Duodenal mucosa (tissue), 2 donors: ENCODE data around the gene BPIFA1.

Experiments used
- H3K27ac ChIP-seq: one replicate; pipeline ENCODE4 v1.7.0; 2013; ENCODE audit warnings: low read depth, low read length
- H3K27me3 ChIP-seq, 2 donors: one replicate each; pipeline ENCODE4 v1.7.0; 2013; ENCODE audit warnings: low read length in 2 of 2, control low read depth in 1 of 2; ENCODE audit not compliant: insufficient read depth in 2 of 2, control insufficient read depth in 1 of 2
- H3K36me3 ChIP-seq, 2 donors: one replicate each; pipeline ENCODE4 v1.7.0; 2013; ENCODE audit warnings: low read length in 2 of 2, control low read depth in 1 of 2; ENCODE audit not compliant: insufficient read depth in 2 of 2, control insufficient read depth in 1 of 2
- H3K4me1 ChIP-seq, 2 donors: one replicate each; pipeline ENCODE4 v1.7.0; 2013; ENCODE audit warnings: low read length in 2 of 2, control low read depth in 1 of 2; ENCODE audit not compliant: insufficient read depth in 2 of 2, control insufficient read depth in 1 of 2
- H3K4me3 ChIP-seq, 2 donors: one replicate each; pipeline ENCODE4 v1.7.0; 2013; ENCODE audit warnings: low read length in 2 of 2, low read depth in 1 of 2
- H3K9ac ChIP-seq, 2 donors: one replicate each; pipeline ENCODE4 v1.7.0; 2013; ENCODE audit warnings: low read length in 2 of 2, low read depth in 1 of 2
- H3K9me3 ChIP-seq, 2 donors: one replicate each; pipeline ENCODE4 v1.7.0; 2013; ENCODE audit warnings: low read length in 2 of 2, control low read depth in 1 of 2; ENCODE audit not compliant: control insufficient read depth in 1 of 2

Gene BPIFA1

DNA sequence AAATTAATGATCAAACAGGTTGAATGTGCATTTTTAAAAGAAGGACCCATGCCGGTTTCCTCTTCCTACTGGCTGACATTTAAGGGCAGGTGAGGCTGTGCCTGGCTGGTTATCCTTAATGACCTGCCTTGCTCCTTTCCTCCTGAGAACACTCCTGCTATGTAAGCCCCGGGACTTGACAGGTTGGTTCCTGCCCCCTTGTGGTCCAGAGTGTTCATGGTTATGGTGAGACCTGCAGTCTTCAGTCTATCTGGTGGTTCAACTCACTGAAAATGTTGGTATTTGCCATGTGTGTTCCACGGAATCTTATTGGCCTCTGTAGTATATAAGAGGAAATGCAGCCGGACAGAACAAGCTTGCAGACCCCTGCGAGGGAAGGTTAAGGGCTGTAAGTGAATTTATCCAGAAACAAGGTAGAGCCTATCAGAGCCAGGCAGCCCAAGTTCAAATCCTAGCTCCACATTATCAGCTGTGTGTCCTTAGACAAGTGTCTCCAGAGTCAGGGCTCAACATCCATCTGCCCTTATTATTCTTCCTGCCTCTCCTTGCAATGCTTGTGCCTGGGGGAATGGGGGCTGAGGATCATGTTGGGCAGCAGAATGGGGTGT lies 23.9 kb upstream of the BPIFA1 start:
- H3K4me1 ChIP-seq: no peaks in the 10 kb centered on the region
- H3K36me3 ChIP-seq: no peaks in the 10 kb centered on the region
- no peaks in the 10 kb centered on the region for H3K27me3 ChIP-seq
- H3K9me3 ChIP-seq: no peaks in the 10 kb centered on the region
- H3K4me3 ChIP-seq: no peak overlapping the region
- H3K27ac ChIP-seq: no peak overlapping the region
- H3K9ac ChIP-seq: no peak overlapping the region

DNA sequence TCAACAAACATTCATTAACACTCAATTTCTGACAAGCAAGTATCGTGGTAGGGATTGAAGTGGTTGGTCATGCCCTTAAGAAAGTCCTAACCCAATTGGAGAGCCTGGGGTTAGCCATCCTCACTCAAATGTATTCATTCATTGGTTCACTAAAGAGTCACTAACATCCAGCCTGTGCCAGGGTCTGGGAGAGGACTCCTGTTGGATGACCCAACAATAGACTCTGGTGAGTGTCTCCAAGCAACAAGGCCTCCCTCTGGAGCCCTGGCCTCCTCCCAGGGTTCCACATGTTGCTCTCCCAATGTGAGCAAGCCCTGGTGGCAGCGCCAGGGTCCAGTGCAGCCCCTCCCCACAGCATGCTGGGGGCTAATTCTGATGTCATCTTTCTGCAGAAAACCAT lies 18.7 kb upstream of the BPIFA1 start, which contains the start of gene BPIFA3:
Gene BPIFA3, plus strand, starts transcription at position 301 of the 400 bp plus-strand sequence. CDS start 185 bp downstream, outside the sequence.
- Histone ChIP-seq H3K9ac (no peak within 1 kb of the TSS), H3K27me3 (no peaks in the 10 kb centered on the region), H3K4me1 (no peaks in the 10 kb centered on the region), H3K4me3 (no peak within 1 kb of the TSS), H3K9me3 (no peaks in the 10 kb centered on the region), H3K36me3 (no peaks in the 10 kb centered on the region), H3K27ac (no peak within 1 kb of the TSS)

DNA sequence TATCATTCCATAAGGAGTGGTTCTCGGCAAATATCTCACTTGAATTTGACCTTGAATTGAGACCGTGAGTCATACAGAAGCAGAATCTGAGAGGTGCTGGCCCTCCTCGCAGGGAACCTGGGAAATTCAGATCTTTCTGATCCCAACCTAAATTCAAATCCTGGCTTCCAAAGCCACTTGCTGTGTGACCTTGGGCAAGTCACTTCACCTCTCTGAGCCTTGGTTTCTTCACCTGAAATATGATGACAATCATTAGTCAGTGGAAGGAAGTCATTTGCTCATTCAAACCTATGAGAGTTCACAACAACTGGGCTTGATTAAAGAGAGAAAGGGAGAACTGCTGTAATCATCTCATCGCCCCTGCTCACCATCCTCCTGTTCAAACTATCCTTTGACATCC lies 11.4 kb upstream of the BPIFA1 start:
- Histone ChIP-seq H3K36me3 (no peaks in the 10 kb centered on the region), H3K27ac (no peak overlapping the region), H3K4me1 (no peaks in the 10 kb centered on the region), H3K9ac (no peak overlapping the region), H3K4me3 (no peak overlapping the region), H3K9me3 (no peaks in the 10 kb centered on the region), H3K27me3 (no peaks in the 10 kb centered on the region)

DNA sequence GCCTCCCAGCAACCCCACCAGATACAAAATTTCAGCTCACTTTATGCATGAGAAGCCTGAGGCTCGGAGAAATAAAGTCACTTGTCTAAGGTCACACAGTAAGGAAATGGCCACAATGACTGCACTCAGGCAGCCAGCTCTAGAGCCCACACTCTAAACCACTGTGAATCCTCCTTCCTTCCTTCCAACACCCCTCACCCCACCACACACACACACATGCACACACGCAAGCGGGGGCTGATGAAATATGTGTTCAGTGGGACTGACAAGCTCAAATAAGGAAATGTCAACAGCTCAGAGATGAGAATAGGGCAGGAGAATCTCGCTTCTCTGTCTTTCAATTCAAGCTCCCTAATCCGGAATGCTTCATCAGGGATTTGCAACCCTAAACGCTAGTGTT lies 6.0 kb upstream of the BPIFA1 start:
- Histone ChIP-seq H3K27me3 (no peaks in the 10 kb centered on the region), H3K9ac (no peak overlapping the region), H3K9me3 (no peaks in the 10 kb centered on the region), H3K4me3 (no peak overlapping the region), H3K27ac (no peak overlapping the region), H3K4me1 (no peaks in the 10 kb centered on the region), H3K36me3 (no peaks in the 10 kb centered on the region)

DNA sequence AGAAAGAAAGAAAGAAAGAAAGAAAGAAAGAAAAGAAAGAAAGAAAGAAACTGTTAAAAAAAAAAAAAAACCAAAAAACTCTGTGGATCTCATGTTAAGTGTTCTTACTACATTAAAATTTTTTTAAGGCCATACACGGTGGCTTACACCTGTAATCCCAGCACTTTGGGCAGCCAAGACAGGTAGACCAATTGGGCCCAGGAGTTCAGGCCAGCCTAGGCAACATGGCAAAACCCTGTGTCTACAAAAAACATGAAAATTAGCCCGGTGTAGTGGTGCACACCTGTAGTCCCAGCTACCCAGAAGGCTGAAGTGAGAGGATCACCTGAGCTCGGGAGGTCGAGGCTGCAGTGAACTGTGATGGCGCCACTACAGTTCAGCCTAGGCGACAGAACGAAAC lies 4.6 kb upstream of the BPIFA1 start:
- no peaks in the 10 kb centered on the region for H3K9me3 ChIP-seq

DNA sequence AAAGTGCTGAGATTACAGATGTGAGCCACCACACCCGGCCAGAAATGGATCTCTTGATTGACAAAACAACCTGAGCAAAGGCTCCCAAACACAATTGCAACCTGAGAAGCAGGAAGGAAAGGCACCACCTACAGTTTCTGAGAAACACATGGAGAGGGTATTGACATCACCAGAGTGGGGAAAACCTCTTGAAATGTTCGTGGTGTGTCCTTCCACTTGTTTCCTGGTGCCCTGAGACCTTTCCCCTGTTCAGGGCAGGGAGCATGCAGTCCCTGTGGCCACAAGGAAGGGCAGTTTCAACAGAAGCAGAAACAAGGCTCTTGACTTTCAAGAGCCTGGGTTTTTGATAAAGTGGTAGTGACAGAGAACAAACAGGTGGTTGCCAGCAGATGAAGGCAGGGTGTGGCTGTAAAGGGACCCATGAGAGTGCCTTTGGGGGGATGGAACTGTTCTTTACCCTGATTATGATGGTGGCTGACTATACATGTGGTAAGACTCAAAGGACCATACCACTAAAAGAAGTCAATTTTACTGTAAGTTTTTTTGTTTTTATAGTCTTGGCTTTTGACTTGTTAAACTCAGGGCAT lies 3.2 kb upstream of the BPIFA1 start:
- H3K4me1 ChIP-seq: no peaks in the 10 kb centered on the region
- H3K27ac ChIP-seq: no peak overlapping the region
- no peak overlapping the region for H3K4me3 ChIP-seq
- no peak overlapping the region for H3K9ac ChIP-seq
- no peaks in the 10 kb centered on the region for H3K36me3 ChIP-seq
- no peaks in the 10 kb centered on the region for H3K9me3 ChIP-seq
- peaks cover 0 to 2% of the 10 kb centered on the region in 2 donors for H3K27me3 ChIP-seq

More for the DNA sequence above, 4.6 kb upstream of the BPIFA1 start:
- H3K4me1 ChIP-seq: no peaks in the 10 kb centered on the region
- no peaks in the 10 kb centered on the region for H3K36me3 ChIP-seq
- H3K9ac ChIP-seq: no peak overlapping the region
- peaks cover 0 to 2% of the 10 kb centered on the region in 2 donors for H3K27me3 ChIP-seq
- H3K27ac ChIP-seq: no peak overlapping the region
- H3K4me3 ChIP-seq: no peak overlapping the region

DNA sequence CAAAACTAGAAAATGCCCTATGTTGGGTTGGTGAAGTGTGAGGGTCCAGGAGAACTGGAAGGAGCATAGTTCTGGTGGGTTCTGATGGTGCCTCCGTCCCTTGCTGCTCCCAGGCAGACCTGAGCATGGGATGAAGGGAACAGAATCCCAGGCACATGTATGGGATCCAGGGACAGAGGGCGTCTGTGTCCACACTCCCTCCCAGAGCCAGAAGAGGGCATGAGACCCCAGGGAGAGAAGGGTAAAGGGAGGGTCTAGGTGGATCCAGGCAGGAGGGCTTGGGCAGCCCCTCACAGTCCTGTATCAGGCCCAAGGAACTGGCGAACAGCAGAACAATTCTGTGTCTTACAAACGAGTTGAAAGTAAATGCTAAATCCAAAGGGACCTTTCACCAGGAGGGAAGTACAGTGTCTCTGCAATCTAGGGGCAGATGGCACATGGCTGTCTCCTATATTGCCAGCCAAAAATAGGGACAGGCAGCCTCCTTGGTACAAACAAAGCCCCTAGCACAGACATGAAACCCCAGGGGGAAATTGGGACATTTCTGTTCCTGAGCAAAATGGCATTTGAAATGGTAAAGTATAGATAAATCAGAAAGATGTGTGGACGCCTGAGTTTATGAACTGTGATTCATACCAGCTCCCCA lies 2.5 kb upstream of the BPIFA1 start:
- Histone ChIP-seq H3K9me3 (no peaks in the 10 kb centered on the region), H3K27me3 (peaks cover 0 to 2% of the 10 kb centered on the region in 2 donors), H3K9ac (no peak overlapping the region)

DNA sequence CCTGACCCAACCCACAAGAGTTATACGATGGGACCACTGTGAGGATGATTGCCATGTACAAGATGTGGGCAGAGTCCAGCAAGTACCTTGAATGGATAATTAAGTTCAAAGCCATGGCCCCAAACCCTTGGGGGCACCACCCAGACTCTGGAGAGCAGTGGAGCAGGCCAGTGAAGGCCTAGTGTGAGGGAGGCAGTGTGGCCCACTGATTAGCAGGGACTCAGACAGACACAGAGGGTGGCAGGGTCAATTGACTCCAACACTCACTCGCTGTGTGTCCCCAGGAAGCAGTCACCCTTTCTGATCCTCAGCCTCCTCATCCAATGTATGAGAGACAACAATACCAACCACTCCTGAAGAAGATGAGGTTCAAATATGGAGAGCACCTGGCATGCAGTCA lies 1.7 kb upstream of the BPIFA1 start:
- H3K36me3 ChIP-seq: no peaks in the 10 kb centered on the region
- peaks cover 0 to 2% of the 10 kb centered on the region in 2 donors for H3K27me3 ChIP-seq
- no peaks in the 10 kb centered on the region for H3K9me3 ChIP-seq
- H3K4me1 ChIP-seq: no peaks in the 10 kb centered on the region
- H3K4me3 ChIP-seq: no peak overlapping the region
- no peak overlapping the region for H3K27ac ChIP-seq
- H3K9ac ChIP-seq: no peak overlapping the region

More for the DNA sequence above, 2.5 kb upstream of the BPIFA1 start:
- Histone ChIP-seq H3K36me3 (no peaks in the 10 kb centered on the region), H3K27ac (no peak overlapping the region), H3K4me3 (no peak overlapping the region), H3K4me1 (no peaks in the 10 kb centered on the region)

DNA sequence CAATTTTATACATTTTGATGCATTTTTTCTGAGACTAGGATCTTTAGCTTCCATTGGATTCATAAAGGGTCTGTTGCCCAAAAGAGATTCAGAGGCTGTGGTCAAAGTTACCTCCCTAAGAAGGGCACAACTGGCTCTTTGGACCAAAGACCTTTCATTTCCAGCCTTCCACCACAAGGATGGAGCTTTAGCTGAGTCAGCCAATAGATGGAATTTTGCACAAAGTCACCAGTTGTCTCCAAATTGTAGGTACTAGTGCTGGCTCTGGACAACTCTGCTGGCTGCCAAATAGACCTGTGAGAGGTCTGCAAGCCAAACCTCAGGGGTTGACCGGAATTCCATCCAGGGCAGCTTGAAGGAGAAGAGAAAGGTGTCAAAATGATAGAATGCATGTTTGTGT lies 555 bp downstream of the BPIFA1 start:
- Histone ChIP-seq H3K4me3 (no peak overlapping the region), H3K36me3 (no peaks in the 10 kb centered on the region), H3K9ac (no peak overlapping the region), H3K4me1 (no peaks in the 10 kb centered on the region), H3K27ac (no peak overlapping the region), H3K27me3 (peaks cover 0 to 2% of the 10 kb centered on the region in 2 donors), H3K9me3 (no peaks in the 10 kb centered on the region)

DNA sequence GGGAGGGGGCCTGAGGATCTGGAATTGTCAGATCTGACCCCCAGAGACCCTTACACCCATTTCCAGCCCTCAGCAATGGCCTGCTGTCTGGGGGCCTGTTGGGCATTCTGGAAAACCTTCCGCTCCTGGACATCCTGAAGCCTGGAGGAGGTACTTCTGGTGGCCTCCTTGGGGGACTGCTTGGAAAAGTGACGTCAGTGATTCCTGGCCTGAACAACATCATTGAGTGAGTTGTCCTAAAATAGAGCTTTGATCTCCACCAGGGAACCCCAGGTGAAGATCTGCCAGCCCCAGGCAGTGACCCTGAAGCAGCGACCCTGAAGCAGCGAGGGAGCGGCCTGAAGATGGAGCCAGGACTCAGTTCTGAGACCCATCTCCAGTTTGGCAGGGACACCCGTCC lies 2.2 kb downstream of the BPIFA1 start:
- no peaks in the 10 kb centered on the region for H3K9me3 ChIP-seq
- H3K27ac ChIP-seq: no peak overlapping the region
- H3K36me3 ChIP-seq: no peaks in the 10 kb centered on the region
- H3K4me1 ChIP-seq: no peaks in the 10 kb centered on the region
- H3K4me3 ChIP-seq: no peak overlapping the region
- no peak overlapping the region for H3K9ac ChIP-seq
- peaks cover 0 to 2% of the 10 kb centered on the region in 2 donors for H3K27me3 ChIP-seq
